ENCODE data around the gene CUEDC2.
A peak's percentile ranks its signal among the peaks of the same experiment; 100 is the strongest.

CUEDC2 gene

GRCh38 chr10:102396317-102396650, 36.1 kb downstream of the CUEDC2 start:
- no peak for DNase-seq

DNA sequence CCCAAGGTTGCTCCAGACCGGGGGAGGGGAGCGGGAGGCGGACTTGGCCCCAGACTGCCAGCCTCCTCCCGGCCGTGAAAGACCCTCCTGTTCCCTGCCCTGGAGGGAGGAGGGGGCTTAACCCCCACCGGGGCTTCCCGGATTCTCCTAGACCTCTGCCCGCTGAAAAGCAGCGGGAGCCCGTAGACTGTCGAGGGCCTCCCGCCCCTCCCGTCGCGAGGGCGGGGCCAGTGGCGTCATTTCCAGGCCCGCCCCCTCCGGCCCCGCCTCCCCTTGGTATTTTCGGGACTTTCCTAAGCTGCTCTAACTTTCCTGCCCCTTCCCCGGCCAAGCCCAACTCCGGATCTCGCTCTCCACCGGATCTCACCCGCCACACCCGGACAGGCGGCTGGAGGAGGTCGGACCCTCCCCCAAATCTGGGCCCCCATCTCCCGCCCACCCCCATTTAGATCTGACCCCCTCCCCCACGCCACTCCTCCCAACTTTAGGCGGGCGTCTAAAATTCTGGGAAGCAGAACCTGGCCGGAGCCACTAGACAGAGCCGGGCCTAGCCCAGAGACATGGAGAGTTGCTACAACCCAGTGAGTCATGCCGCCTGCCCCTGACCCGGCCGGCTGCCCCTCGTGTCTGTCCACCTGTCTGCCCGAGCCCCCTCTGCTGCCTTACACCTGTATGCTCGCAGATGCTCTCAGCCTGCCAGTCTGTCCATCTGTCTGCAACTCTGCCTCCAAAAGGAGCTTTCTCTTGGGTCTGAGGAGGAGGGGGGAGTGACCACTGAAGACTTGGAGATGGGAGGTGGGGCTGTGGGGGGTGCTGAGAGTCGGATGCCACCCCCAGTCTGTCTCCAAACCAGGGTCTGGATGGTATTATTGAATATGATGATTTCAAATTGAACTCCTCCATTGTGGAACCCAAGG, 36.7 kb downstream of the CUEDC2 start, which contains the start of gene NFKB2:
Gene NFKB2 (plus strand): TSS at position 306 of the 917 bp plus-strand sequence. CDS start 255 bp downstream, at position 561.
- DNase-seq: peak; percentile 96

DNA sequence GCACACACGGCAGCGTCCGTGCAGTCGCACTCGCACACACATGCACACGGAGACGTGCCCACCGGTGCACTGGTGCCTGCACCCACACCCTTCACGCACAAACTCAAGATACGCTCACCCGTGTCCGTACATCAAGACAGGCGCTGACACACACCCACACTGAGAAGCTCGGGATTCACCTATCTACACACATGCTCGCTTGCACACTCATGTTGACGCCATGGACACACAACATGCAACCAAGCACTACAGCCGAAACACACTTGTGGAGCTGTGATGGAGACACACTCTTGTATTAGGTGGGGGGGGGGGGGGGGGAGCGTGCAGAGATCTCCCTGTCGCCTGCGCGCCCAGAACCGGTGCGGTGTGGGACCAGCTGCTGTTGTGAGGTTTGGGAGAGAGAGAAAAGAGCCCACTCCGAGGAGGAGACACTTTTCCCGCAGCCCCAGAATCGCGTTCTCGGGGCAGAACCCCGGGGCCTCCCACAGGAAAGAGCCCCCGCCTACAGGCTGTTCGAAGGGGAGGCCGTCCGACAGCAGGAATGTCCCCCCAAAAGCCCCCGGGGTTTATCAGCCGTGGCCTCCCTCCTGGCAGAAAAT, 37.5 kb downstream of the CUEDC2 start:
- DNase-seq: peak; percentile 72

DNA sequence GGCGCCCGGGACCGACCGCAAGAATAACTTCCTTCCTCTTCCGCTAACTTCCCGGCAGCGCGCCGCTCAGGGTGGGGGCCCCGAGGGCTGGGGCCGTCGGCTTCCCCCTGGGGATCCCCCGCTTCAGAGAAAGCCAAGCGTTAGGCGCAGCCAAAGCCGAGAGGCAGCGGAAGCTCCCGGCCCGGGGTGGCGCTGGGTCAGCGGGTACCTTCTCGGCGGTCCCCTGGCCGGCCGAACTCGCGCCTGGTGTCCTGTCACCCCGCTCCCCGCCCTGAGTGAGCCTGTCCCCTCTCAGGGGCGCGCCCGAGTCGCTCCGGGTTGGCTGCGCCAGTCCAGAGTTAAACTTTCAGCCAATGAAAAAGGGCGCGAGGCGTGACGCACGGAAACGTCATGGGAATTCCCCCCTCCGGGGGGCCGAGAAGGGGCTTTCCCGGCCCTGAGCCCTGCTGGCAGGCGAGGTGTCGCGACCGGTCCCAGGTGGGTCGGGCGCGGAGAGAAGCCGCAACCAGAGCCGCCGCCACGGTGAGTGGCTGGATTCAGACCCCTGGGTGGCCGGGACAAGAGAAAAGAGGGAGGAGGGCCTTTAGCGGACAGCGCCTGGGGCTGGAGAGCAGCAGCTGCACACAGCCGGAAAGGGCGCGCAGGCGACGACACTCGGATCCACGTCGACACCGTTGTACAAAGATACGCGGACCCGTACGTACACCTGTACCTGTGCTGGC, 38.1 kb downstream of the CUEDC2 start:
- peak; percentile 99 for DNase-seq

- no peak for DNase-seq
These were observed 38.8 kb downstream of the CUEDC2 start for GRCh38 chr10:102393411-102394078.

DNA sequence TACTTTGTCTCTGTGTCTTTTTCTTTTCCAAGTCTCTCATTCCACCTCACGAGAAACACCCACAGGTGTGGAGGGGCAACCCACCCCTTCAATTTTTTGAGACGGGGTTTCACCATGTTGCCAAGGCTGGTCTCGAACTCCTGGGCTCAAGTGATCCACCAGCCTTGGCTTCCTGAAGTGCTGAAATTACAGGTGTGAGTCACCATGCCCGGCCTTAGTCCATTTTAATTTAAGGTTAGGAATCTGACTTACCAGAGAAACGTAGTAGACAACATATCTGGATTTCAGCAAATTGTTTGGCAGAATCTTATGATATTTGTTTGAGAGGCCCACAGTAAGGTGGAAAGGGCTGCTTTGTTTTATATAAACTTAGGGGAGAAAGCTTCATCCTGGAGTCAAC, 40.1 kb downstream of the CUEDC2 start:
- DNase-seq: no peak

- no peak for DNase-seq
These were observed 42.5 kb downstream of the CUEDC2 start for GRCh38 chr10:102389894-102390293.

- peak; percentile 4 for DNase-seq
These were observed 47.6 kb downstream of the CUEDC2 start for GRCh38 chr10:102384606-102385429.

GRCh38 chr10:102384053-102384452, 48.3 kb downstream of the CUEDC2 start:
- DNase-seq: peak; percentile 36

DNA sequence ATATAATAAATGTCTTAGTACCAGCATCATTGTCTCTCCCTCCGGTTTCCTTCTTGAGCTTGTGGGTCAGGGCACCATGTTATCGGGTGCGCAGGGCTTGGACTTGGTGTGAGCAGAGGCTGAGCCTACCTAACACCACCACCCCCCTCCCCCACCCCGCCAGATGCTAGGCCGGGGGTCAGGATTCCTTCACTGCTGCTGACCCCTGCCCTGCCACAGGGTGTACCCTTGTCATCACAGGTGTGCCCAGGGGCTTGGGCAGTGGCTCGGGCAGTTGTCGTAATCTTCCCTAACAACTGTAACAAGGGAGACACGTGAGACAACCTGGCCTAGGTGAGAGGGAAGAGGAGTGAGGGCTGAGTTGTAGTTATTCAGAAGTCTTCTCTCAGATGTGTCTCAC, 49.5 kb downstream of the CUEDC2 start:
- DNase-seq: no peak

DNA sequence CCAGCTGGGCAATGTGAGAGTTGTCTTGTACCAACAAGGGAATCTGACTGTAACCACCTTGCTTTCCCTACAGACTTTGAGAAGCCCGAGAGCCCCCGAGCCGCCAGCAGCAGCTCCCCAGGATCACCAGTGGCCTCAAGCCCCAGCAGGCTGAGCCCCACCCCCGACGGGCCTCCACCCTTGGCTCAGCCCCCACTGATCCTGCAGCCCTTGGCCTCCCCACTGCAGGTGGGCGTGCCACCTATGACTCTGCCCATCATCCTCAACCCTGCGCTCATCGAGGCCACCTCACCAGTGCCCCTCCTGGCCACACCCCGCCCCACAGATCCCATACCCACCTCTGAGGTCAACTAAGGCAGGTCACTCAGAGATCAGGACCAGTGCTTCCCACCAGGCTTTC, 50.4 kb downstream of the CUEDC2 start:
- DNase-seq: no peak

GRCh38 chr10:102379383-102379782, 53.0 kb downstream of the CUEDC2 start:
- DNase-seq: no peak

DNA sequence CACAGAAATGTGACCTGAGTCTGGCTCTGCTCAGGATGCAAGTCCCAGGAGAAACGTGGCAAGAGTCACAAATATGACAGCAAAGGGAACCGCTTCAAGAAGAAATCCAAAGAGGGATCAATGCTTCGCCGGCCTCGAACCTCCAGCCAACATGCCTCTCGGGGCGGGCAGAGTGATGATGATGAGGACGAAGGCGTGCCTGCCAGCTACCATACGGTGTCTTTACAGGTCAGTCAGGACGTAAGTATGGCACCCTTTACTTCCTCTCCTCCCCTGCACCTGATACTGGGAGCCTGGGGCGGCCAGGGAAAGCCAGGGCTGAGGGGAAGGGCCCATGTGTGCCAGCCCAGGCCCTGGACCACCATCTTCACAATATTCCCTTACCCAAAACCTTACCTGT, 55.5 kb downstream of the CUEDC2 start:
- DNase-seq: no peak

- no peak for DNase-seq
These were observed 56.5 kb downstream of the CUEDC2 start for GRCh38 chr10:102375867-102376266.

- peak; percentile 15 for DNase-seq
These were observed 57.1 kb downstream of the CUEDC2 start for GRCh38 chr10:102375250-102375649.

Measured in CD4-positive, alpha-beta T cell treated with Interleukin-21 for 1 hour (primary cell).